Limb (tissue), 2 donors: ENCODE measurements around the gene NT5DC3.
"Not testable (repeated sequence)": the region's sequence is repeated elsewhere in the genome, so short reads cannot be mapped to it uniquely, and the experiment has no call there.

ENCODE experiments used
- DNase-seq, 2 donors: peaks; one replicate each; pipeline ENCODE4 v3.0.0-alpha.2; 2016; ENCODE audit errors: extremely low spot score in 2 of 2

The NT5DC3 gene

DNA sequence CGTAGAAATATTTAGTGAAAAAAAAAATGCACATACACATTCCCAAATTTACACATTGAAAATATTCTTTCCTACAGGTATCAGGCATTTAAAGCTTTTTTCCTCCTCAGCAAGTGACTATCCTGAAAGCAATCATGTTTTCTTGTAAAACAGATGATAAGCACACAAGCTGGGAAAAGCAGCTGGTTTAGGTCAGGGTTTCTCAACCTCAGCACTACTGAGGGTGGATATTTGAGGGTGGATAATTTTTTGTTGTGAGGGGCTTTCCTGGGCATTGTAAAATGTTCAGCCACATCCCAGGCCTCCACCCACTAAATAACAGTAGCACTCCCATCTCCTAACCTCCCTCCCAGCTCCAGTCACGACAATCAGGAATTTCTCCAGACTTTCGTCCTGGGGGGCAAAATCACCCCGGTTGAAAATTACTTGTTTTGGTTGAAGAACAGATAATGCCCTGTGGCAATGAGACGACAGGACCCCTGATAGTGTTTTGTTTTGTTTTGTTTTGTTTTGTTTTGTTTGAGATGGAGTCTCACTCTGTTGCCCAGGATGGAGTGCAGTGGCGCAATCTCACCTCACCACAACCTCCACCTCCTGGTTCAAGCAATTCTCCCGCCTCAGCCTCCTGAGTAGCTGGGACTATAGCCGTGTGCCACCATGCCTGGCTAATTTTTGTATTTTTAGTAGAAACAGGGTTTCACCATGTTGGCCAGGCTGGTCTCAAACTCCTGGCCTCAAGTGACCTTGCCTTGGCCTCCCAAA, 15.0 kb upstream of the NT5DC3 start:
- no peak for DNase-seq

DNA sequence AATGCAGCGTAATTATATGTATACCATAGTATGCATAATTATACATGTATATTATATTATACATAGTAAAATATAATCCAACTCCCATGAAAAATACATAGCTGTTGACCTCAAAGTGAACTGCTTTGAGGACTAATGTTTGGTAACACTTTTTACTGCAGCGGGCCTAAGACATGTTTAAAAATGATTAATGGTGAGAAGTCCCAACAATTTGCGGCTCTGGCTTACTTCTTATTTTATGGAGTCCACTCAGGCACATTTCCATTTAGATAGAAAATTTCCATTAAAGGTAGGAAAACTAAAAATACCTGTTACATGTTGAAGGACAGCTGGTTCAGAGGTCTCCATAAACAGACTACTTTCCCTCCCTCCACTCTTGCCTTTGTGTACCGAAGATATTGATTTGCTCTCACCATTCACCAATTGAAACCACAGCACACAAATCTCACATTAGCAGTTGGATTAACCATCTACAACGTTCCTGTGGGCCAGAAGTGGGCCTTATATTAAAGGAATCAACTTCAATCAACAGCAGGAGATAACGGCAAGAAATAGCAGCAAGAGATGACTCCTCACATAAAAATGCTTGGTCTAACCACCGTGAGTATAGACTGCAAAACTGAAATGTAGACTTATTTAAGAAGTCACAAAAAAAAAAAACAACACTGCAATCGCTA, 14.1 kb upstream of the NT5DC3 start:
- no peak for DNase-seq

DNA sequence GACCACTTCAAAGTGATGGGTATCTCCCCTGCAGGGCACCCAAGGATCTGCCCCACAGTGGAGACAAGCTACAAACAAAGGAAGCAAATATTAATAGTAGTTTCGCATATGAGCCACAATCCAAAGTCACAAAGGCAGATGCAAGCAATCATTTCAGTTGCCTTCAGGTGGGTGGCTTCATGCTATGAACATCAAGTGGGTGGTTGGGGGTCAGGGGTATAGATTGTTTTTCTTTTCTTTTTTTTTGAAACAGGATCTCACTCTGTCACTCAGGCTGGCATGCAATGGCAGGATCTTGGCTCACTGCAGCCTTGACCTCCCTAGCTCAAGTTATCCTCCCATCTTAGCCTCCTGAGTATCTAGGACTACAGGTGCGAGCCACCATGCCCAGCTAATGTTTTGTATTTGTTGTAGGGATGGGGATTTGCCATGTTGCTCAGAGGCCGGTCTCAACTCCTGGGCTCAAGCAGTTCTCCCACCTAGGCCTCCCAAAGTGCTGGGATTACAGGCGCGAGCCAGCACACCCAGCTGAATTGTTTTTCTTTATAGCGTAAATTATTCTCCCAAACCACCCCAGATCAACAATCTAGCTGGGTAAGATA, 13.4 kb upstream of the NT5DC3 start:
- DNase-seq, result no peak

DNA sequence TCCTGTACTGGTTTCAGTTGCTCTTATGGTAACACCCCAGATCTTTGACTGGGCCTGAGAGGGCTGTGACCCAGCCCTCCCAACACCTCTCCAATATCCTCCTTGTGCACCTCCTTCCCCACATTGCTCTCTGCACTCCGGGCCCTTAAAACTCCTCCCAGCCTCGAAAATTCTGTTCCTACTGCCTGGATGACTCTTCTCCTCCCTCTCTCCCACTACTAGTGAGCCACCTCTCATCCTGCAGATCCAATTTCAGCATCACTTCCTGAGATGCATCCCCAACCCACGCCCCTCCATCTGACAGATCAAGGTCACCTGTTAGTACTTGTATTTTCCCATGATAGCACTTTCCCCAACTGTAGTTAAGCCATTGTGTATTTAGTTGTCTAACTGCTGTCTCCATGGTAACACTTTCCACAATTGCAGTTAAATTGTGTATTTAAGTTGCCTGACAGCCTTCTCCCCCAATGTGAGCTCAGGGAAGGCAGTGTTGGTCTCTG, 11.5 kb upstream of the NT5DC3 start:
- DNase-seq, result peak in 1 of 2 donors; percentile 32

DNA sequence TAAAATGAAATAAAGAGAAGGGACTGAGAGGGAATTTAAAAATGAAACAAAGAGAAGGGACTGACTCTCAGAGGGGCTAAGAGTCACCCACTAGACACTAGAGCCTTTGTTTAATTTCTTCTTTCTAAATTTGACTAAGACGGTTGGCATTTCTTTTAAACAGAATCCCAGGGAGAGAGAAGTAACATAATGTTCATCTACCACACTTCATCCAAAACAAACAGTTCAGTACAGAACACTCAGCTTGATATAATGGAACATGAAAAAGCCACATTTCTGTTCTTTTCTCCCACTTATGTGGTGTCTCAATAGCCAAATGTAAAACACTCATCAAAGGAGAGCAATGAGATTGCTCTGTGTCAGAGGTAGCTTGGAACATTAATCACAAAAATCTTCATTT, 10.1 kb upstream of the NT5DC3 start:
- DNase-seq, result no peak

DNA sequence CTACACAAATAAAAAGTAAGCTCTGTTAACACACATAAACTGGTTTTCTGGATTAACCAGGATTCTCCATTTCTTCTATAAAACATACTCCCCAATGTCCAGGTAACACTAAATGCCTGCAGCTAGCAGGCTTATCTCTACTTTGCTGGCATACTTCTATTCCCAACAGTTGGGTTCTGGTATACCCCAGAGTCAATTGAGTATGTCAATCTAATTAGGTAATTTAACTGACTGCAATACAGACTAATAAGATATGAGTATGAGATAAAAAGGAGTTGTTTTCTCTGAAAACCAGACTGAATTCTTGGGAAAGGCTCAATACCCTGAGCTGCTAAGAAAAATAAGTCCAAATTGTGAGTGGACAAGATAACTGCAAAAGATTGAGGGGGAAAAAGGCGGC, 9.4 kb upstream of the NT5DC3 start:
- no peak for DNase-seq

DNA sequence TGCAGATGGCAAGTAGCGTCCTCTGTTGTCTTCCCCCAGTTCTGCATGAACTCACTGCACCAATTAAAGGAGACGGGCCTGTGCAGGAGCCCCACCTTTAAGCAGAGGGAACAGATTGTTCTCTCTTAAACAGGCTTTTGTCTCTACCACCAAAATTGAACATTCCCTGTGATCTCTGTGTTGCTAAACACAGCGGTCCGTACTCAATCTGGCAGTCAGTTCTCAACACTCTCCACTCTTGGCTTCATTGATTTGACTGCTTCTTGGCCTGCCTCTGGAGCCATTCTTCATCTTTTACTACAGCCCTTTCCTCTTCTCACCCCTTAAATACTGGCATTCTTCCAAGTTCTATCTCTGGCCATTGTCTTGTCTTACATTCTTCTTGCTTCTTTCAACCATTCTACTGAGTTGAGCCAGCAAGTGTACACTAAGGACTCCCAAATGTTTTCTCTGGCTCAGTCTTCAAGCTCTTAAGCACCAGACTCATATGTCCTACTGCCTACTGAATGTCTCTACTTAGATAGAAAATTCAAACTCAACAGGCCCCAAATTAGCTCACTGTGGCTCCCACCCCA, 8.0 kb upstream of the NT5DC3 start:
- no peak for DNase-seq

DNA sequence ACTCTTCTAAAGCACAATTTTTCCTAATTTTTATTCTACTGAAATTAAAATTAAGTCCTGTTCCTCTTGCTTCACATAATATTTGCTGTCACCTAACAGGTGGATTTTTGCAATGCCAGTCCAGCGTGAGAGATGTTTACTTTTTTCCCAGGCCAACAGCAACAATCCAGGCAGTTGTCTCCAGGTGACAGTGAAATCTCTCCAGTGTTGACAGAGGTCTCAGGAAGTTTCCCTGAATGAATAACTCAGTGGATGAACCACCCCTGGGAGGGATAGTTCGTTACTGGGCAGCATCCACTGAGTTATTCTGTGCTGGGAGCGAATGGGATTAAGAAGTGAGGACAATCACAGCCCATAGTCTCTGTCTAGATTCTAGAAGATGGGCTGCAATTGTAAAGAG, 7.1 kb upstream of the NT5DC3 start:
- no peak for DNase-seq

DNA sequence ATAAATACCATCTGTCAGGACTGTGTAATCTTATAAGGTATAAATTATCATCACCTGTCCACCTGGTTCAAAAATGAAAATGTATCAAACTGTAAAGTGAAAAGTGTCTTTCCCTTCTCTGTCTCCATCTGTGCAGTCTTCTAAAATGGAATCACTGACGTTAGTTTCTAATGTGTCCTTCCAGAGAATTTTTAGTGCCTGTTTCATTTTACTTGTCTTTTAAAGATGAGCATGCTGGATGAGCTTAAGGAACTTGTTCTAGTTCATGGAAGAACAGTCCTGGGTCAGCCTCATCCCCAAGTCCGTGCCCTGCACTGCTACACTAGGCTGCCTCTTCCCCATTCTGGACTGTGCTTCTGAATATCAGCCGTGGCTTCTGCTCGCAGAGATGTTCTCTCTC, 5.4 kb upstream of the NT5DC3 start:
- no peak for DNase-seq

DNA sequence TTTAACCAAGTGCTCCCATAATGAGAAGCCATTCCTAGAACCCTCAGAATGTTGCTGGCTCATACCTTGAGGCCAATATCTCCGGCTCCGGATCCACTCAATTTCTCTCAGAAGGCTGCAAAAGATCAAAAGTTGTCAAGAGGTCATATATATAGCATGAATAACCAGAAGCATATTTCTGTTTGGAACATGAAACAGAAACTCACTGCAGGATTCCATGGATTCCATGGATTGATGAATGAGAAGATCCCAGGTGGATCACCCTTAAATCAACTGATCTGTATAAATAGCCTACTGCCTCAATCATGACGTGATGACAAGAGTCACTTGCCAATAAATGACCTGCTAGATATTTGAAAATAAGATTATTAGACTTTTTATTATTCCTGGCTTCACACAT, 3.3 kb upstream of the NT5DC3 start:
- DNase-seq, result no peak

DNA sequence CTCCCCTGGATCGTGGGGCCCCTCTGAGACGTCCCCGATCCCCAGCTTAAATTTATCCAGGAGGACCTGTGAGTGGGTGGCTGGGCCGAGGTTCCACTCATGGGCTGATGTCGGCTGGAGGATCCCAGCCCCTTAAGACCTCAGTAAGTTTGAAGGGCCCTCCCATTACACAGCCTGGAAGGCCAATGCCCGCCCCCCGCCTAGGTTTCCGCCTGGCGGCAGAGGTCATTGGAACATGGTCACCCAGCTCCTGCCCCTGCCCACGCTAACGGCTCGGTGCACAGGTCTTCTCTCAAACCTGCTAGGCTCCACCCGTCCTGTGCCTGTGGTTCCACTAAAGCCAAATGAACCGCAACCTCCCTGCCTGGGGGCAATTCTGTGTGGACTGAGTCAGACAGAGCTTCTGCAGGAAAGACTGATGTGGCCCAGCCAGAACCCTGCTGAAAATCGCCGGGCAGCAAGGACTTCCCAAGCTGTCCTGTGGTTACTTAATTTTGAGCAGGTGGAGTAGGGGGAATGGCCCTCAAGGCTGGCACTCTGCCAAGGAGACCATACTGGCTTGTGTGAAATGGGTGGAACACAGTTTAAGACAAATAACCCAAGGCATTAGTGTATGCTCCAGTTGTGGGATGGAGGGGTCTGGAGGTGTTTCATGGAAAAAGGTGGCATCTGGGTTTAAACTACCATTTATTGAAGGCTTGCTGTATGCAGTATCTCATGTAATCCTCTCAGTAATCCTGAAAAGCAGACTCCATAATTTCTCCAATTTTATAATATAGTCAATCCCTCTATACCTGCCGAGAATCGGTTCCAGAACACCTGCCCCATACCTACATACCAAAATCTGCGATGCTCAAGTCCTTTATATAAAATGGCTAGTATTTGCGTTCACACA, 903 bp upstream of the NT5DC3 start:
- DNase-seq, result peak in 1 of 2 donors; percentile 50

DNA sequence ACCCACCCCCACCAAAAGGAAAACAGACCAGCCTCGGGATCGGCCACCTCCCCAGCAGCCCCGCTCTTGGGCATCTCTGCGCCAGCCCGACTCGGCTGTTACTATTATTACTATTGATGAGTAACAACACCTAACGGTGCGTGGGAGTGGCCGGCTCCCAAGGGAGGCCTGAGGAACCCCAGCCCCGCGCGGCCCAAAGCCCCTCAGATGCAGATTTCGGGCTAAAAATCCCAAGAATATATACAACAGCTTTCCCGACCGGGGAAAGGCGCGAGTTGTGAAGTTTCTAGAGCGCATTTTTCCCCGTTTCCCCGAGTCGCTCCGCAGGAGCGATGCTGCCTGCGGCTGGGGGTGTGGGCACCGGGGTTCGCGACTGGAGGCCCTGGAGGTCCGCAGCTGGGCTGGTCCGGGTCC, 565 bp downstream of the NT5DC3 start:
- DNase-seq, result no peak

DNA sequence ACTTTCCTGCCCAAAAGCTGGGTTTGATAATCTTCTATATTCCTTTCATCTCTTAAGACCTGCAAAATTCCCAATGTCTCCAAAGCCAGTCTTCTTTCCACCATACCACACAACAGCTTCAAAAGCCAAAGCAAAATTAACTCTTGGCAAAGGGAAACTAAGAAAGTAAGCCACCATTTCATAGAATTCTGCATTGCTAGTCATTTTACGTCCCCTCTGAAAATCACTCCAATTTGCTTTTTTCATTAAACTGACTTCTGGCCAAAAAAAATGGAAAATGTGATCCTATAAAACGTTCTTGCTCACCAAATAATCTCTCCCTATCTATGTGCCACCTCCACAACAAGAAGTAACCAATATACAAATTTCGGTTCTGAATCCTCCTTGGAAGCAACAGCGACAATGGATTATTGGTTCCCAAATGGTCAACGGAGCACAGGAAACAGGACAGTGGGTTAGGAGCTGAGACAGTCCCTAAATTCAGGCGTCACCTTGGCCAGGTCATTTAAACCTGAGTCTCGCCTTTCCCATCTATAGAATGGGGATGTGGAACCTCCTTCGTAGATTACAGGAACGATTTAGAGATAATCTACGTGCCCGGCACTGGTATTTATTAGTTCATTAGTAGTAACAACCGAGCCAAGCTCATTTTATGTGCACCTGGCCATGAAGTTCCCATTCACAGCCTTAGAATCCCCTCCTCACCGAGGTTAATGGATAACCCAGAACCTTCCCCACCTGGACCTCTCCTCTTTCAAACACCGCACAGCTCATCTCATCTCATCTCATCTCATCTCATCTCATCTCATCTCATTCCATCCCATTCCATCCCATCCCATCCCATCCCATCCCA, 1.2 kb downstream of the NT5DC3 start:
- DNase-seq, result no peak

DNA sequence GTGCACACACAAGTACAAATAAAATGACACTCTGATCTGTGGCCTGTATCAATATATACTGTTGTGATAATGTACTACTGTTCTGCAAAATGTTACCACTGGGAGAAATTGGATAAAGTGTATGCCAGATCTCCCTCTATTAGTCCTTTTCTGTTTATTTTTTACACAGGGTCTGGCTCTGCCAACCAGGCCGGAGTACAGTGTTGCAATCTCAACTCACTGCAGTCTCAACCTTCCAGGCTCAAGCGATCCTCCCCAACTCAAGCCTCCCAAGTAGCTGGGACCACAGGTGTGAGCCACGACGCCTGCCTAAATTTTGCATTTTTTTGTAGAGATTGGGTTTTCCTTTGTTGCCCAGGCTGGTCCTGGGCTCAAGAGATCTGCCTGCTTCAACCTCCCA, 1.9 kb downstream of the NT5DC3 start:
- DNase-seq, result no peak

DNA sequence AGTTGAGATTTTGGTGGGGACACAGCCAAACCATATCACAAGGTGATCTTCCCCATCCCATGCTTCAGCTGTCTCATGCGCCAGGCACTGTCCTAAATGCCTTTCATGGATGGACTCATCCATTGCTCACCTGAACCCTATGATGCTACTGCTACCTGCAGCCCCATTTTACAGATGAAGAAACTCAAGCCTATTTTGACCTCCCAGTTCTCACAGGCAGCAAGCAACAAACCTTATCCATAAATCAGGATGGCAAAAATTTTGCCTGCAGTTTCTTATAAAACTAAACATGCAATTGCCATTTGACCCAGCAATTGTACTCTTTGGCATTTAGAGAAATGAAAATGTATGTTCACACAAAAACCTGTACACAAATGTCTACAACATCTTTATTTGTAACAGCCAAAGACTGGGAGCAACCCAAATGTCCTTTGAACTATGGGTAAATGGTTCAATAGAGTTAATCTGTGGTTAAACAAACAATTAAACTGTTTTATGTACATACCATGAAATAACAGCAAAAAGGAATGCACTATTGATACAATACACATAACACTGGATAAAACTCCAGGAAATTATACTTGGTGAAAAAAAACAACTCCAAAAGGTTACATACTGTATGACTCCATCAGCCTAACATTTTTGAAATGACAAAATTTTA, 2.6 kb downstream of the NT5DC3 start:
- no peak for DNase-seq

DNA sequence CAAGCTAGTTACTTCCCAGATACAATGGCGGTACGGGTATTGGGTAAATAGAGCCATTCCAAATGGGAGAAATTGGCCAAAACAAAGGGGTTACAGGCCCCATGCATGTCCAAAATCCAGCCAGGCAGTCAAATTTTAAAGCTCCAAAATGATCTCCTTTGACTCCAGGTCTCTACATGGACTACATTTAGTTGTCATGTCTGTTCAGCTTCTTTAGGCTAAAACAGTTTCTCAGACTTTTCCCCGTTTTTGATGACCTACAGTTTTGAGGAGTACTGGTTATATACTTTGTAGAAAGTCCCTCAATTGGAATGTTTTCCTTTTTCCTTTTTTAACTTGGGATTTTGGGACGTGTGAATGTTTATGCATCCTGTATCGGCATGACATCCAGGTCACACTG, 4.7 kb downstream of the NT5DC3 start:
- DNase-seq, result no peak

DNA sequence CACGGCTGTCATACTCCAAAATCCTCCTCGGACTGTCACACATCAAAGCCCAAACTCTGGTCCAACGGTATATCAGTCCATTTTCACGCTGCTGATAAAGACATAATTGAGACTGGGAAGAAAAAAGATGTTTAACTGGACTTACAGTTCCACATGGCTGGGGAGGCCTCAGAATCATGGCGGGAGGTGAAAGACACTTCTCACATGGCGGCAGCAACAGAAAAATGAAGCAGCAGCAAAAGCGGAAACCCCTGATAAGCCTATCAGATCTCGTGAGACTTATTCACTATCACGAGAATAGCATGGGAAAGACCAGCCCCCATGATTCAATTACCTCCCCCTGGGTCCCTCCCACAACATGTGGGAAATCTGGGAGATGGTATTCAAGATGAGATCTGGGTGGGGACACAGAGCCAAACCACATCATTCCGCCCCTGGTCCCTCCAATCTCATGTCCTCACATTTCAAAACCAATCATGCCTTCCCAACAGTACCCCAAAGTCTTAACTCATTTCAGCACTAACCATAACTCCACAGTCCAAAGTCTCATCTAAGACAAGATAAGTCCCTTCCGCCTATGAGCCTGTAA, 5.2 kb downstream of the NT5DC3 start:
- DNase-seq, result not testable (repeated sequence)

DNA sequence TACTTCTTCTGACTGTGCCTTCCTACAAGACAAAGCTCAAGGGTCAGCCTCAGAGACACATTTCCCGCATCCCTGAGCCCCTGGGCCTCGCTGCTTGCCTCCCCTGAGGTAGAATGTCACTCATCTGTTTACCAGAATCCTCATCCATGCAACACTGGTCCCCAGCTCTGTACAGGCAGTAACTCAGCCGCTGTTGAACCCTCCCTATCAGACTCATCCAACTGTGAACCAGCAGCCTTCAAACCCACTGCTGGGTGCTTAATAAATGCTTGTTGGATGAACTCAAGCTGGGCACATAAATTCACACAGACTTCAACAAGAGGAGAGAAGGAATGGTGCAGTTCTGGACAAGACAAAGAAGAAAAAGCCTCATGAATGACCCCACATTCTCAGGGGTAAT, 6.1 kb downstream of the NT5DC3 start:
- DNase-seq, result no peak

DNA sequence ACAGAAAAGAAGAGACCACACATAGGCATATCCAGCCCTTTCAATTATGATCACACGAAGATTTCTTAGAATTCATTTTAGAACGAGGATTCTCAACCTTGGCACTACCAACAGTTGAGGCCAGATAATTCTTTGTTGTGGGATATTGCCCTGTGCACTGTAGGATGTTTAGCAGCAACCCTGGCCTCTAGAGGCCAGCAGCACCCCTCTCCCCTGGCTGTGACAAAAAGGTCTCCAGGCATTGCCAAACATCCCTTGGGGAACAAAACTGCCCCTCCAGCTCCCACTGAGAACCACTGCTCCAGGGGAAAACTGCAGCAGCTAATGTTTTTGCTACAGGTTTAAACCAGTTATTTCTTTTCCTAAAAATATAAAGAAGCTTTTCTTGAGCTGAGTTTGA, 7.1 kb downstream of the NT5DC3 start:
- no peak for DNase-seq
